ENCODE measurements around the gene EDIL3.

- TF ChIP-seq CTCF (IDR thresholded peaks at IDR 0.05) (no peak), POLR2A (IDR thresholded peaks at IDR 0.05) (no peak), EP300 (IDR thresholded peaks at IDR 0.05) (no peak), POLR2AphosphoS5 (IDR thresholded peaks at IDR 0.05) (no peak)
Measured at GRCh38 chr5:84228266-84228665, 156.4 kb downstream of the EDIL3 start.

Data from sigmoid colon (tissue), 4 donors.